ENCODE results near the gene OPRD1.
"Not testable (repeated sequence)": the region's sequence is repeated elsewhere in the genome, so short reads cannot be mapped to it uniquely, and the experiment has no call there.

OPRD1 gene

GRCh38 chr1:28865997-28866650, 54.2 kb downstream of the OPRD1 start:
- Histone ChIP-seq H3K4me2 (no peak overlapping the region), H3K36me3 (no peaks in the 10 kb centered on the region), H4K20me1 (no peaks in the 10 kb centered on the region), H3K4me1 (peaks cover 0 to 5% (median 0%) of the 10 kb centered on the region in 10 experiments; a peak in 5 of 20 replicates), H3K27ac (no peak overlapping the region), H3K9ac (no peak overlapping the region), H3K27me3 (no peaks in the 10 kb centered on the region), H3K4me3 (no peak overlapping the region), H3K9me3 (replicated peaks in 1 of 11) (no peaks in the 10 kb centered on the region)
- TF ChIP-seq Cebpa-rat (IDR thresholded peaks at IDR 0.05): no peak

DNA sequence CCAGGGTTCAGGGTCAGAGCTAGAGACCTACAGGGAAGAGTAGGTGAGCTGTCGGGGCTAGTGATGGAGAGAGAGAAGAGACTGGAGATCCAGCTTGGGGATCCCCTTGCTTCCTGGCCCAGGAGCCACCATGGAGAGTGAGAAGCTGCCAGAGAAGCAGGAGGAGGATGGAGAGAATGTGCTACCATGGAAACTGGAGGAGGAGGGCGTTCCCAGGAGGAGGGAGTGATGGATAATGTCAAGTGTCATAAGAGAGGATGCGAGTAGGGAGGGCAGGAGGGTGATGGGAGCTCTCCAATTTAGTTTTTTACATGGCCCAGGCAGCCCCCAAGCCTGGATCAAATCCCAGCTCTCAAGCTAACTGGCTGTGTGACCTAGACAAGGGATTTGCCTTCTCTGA, 55.9 kb downstream of the OPRD1 start:
- H3K27me3 ChIP-seq: no peaks in the 10 kb centered on the region
- H3K36me3 ChIP-seq: no peaks in the 10 kb centered on the region
- H3K9me3 ChIP-seq (replicated peaks in 1 of 11): no peaks in the 10 kb centered on the region
- H3K4me1 ChIP-seq: peaks cover 0 to 14% (median 2%) of the 10 kb centered on the region in 10 experiments; a peak in 7 of 20 replicates
- no peak overlapping the region for H3K4me3 ChIP-seq
- H3K27ac ChIP-seq: no peak overlapping the region
- H4K20me1 ChIP-seq: no peaks in the 10 kb centered on the region
- no peak overlapping the region for H3K9ac ChIP-seq
- no peak overlapping the region for H3K4me2 ChIP-seq
- TF ChIP-seq Cebpa-rat (IDR thresholded peaks at IDR 0.05): no peak

DNA sequence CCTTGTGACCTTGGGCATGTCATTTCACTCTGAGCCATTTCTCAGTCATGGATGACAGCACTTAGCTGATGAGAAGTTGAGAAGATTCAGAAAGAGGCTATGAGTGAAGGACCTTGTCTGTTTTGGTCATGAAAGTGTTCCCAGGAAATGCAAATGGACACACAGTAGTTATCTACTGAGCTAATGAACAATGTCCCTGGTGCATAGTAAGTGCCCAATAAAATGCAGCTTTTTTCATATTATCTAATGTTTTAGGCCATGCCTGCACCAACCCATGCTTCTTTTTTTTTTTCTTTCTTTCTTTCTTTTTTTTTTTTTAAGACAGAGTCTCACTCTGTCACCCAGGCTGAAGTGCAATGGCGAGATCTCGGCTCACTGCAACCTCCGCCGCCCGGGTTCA, 58.0 kb downstream of the OPRD1 start:
- Histone ChIP-seq H3K36me3 (no peaks in the 10 kb centered on the region), H3K4me1 (peaks cover 4 to 33% (median 13%) of the 10 kb centered on the region in 10 experiments; a peak in 17 of 20 replicates), H3K9ac (no peak overlapping the region), H3K9me3 (replicated peaks in 1 of 11) (no peaks in the 10 kb centered on the region), H3K27ac (no peak overlapping the region), H3K4me3 (no peak overlapping the region), H3K27me3 (no peaks in the 10 kb centered on the region), H3K4me2 (no peak overlapping the region), H4K20me1 (no peaks in the 10 kb centered on the region)
- no peak for TF ChIP-seq Cebpa-rat (IDR thresholded peaks at IDR 0.05)

DNA sequence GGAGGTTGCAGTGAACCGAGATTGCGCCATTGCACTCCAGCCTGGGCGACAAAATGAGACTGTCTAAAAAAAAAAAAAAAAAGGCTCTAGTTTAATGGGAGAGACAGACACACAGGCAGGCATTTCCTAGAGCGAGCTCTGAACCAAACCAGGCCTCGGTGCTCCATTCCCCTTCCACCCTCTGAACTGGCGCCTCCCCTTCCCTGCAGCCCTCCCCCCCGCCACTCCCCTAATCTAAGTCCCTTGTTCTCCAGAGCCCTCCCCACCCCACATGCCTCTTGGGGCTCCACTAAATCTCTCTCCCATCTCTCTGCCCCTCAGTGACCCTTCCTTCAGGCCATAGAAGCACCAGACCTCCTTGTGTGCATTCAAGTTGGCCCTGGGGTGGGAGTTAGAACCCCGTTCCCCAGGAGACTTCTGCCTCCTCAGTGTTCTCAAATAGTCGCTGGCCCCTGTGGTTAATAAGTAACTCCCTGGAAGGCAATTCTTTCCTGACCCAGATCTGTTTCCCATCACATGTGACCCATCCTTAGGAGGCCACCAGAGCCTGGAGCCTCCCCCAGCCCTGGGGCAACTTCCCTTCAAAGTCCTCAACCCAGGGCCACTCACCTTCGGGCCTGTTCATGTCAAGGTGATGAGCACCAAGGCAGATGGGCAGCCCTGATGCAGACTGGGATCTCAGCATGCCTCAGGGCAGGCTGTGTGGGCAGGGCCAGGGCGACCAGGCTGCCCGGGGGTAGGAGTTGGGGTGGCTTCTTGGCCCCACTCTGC, 59.8 kb downstream of the OPRD1 start:
- H3K27me3 ChIP-seq: no peaks in the 10 kb centered on the region
- H3K4me1 ChIP-seq: peaks cover 4 to 47% (median 22%) of the 10 kb centered on the region in 10 experiments; a peak in 19 of 20 replicates
- no peak for TF ChIP-seq Cebpa-rat (IDR thresholded peaks at IDR 0.05)
- H3K27ac ChIP-seq: peak overlapping the region in 2 of 11 experiments; percentile 10 to 36; a peak in 2 of 22 replicates
- no peak overlapping the region for H3K4me3 ChIP-seq
- H3K9me3 ChIP-seq (replicated peaks in 1 of 11): no peaks in the 10 kb centered on the region
- peak overlapping the region in 2 of 11 experiments; percentile 7 to 30; a peak in 6 of 22 replicates for H3K4me2 ChIP-seq
- no peak overlapping the region; a peak in 2 of 22 replicates for H3K9ac ChIP-seq
- no peaks in the 10 kb centered on the region for H4K20me1 ChIP-seq
- H3K36me3 ChIP-seq: no peaks in the 10 kb centered on the region

GRCh38 chr1:28875134-28875533, 63.2 kb downstream of the OPRD1 start:
- H3K27me3 ChIP-seq; H4K20me1 ChIP-seq; H3K4me3 ChIP-seq; H3K9me3 ChIP-seq (replicated peaks in 1 of 11); H3K36me3 ChIP-seq: not testable (repeated sequence)
- peaks cover 4 to 58% (median 22%) of the 10 kb centered on the region in 10 experiments; a peak in 19 of 20 replicates for H3K4me1 ChIP-seq
- H3K9ac ChIP-seq: 0 out of 22 replicates have a peak overlapping the region, but pooled peaks of 1 of the 11 experiments have one; percentile 8
- H3K27ac ChIP-seq: peak overlapping the region in 4 of 11 experiments; percentile 18 to 59 (median 52); a peak in 8 of 22 replicates
- peak in 3 of 11 experiments; percentile 47 to 72 (median 59); a peak in 4 of 22 replicates for TF ChIP-seq Cebpa-rat (IDR thresholded peaks at IDR 0.05)
- peak overlapping the region in 10 of 11 experiments; percentile 24 to 71 (median 52); a peak in 19 of 22 replicates for H3K4me2 ChIP-seq

DNA sequence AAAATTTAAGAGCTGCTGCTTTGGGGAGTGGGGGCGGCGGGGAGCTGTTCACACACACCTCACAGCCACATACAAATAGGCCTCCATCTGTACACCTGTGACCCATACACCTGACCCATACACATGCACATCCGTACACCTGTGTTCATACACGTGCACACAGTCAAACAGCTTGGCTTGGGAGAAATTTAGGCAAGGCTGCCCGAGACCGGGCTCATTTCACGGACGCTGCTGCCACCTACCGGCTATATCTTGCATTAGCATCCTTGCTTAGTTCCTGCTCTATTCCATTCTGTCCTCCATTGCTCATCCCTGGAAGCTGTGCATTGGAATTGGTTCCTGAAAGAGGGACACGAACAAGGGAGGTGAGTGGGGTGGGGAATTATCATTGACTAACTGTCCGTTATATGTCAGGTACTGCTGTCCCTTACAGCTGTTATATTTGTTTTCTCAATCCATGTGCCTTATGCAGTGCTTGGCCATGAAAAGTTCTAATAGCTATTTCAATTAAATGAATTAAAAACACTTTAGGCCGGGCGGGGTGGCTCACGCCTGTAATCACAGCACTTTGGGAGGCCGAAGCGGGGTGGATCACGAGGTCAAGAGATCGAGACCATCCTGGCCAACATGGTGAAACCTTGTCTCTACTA, 65.3 kb downstream of the OPRD1 start:
- H3K4me3 ChIP-seq: no peak overlapping the region
- no peaks in the 10 kb centered on the region for H3K27me3 ChIP-seq
- H4K20me1 ChIP-seq: no peaks in the 10 kb centered on the region
- no peak for TF ChIP-seq Cebpa-rat (IDR thresholded peaks at IDR 0.05)
- no peaks in the 10 kb centered on the region for H3K36me3 ChIP-seq
- H3K9ac ChIP-seq: no peak overlapping the region
- no peaks in the 10 kb centered on the region for H3K9me3 ChIP-seq (replicated peaks in 1 of 11)
- no peak overlapping the region for H3K27ac ChIP-seq
- peaks cover 0 to 49% (median 22%) of the 10 kb centered on the region in 10 experiments; a peak in 19 of 20 replicates for H3K4me1 ChIP-seq
- peak overlapping the region in 1 of 11 experiments; percentile 33; a peak in 1 of 22 replicates for H3K4me2 ChIP-seq

DNA sequence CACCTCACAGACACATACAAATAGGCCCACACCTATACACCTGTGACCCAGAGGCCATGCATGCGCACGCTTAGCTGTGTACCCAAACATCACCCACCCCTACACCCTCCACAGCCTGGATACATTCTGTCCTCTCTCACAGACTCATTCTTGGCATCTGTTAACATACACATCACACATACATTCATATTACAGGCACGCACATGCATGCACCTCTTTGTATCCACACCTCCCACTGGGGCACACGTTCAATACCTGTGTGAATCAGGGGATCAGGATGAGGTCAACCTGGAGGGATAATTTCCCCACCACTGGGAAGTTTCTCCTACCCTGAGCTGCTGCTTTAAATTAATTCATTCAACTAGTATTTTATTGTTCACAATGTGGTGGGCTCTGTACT, 66.8 kb downstream of the OPRD1 start:
- no peaks in the 10 kb centered on the region for H3K9me3 ChIP-seq (replicated peaks in 1 of 11)
- no peaks in the 10 kb centered on the region for H3K27me3 ChIP-seq
- H3K4me3 ChIP-seq: no peak overlapping the region
- no peaks in the 10 kb centered on the region for H4K20me1 ChIP-seq
- H3K27ac ChIP-seq: no peak overlapping the region
- H3K9ac ChIP-seq: 0 out of 22 replicates have a peak overlapping the region, but pooled peaks of 1 of the 11 experiments have one; percentile 2
- peaks cover 5 to 50% (median 24%) of the 10 kb centered on the region in 10 experiments for H3K4me1 ChIP-seq
- TF ChIP-seq Cebpa-rat (IDR thresholded peaks at IDR 0.05): no peak
- H3K4me2 ChIP-seq: no peak overlapping the region
- no peaks in the 10 kb centered on the region for H3K36me3 ChIP-seq

- H3K4me2 ChIP-seq: peak overlapping the region in 1 of 11 experiments; percentile 31; a peak in 1 of 22 replicates
- H3K4me3 ChIP-seq: no peak overlapping the region
- H3K27ac ChIP-seq: no peak overlapping the region
- H3K9ac ChIP-seq: peak overlapping the region in 1 of 11 experiments; percentile 1; a peak in 2 of 22 replicates
- no peaks in the 10 kb centered on the region for H3K36me3 ChIP-seq
- H3K27me3 ChIP-seq: no peaks in the 10 kb centered on the region
- peaks cover 32 to 49% (median 34%) of the 10 kb centered on the region in 10 experiments for H3K4me1 ChIP-seq
- TF ChIP-seq Cebpa-rat (IDR thresholded peaks at IDR 0.05): no peak
- H4K20me1 ChIP-seq: no peaks in the 10 kb centered on the region
- no peaks in the 10 kb centered on the region for H3K9me3 ChIP-seq (replicated peaks in 1 of 11)
These were observed 70.1 kb downstream of the OPRD1 start for GRCh38 chr1:28882009-28882628.

All from BLaER1 treated with 17β-estradiol and CSF1 and Interleukin-3, amounts not matched to agents 10 nM and 100 nM (cell line).